H1 (cell line): ENCODE measurements around the gene DCUN1D3. TPM values are rescaled to one million over a fixed set of nuclear protein-coding genes. Genes with fewer than 3 reads are reported as not detected.

Source experiments
- EP300 ChIP-seq, 2 experiments: IDR thresholded peaks; 1 replicate in 1 of 2; 2 replicates in 1 of 2; pipeline ENCODE4 v1.6.1; 2011 to 2012; ENCODE audit warnings: low read depth in 2 of 2, low read length in 2 of 2, mild to moderate bottlenecking in 2 of 2, borderline replicate concordance in 1 of 2, inconsistent platforms in 1 of 2, moderate library complexity in 1 of 2
- KDM4A ChIP-seq: IDR thresholded peaks from one replicate; pipeline ENCODE4 v1.7.1; 2012; ENCODE audit warnings: low read depth, mild to moderate bottlenecking, moderate library complexity, low read length, inconsistent platforms; ENCODE audit not compliant: severe bottlenecking
- PHF8 ChIP-seq: fragments of 200-600 bp; sonication (generic); conservative IDR thresholded peaks from 2 replicates; pipeline ENCODE4 v1.7.1; 2012; ENCODE audit warnings: low read depth, mild to moderate bottlenecking, inconsistent platforms, low read length, moderate library complexity
- POLR2A ChIP-seq, 2 experiments: IDR thresholded peaks; 1 replicate in 1 of 2; 2 replicates in 1 of 2; pipeline ENCODE4 v1.6.1; 2011; ENCODE audit warnings: low read depth in 2 of 2, low read length in 2 of 2, mild to moderate bottlenecking in 2 of 2; ENCODE audit errors: control extremely low read depth in 1 of 2
- polyA plus RNA-seq, 7 experiments: library from polyadenylated mRNA; depleted of rRNA in 3 of 7; stranded (reverse) in 5 of 7; unstranded in 2 of 7; fragments of >200 nt in 5 of 7; fragments of 200-250 nt in 2 of 7; gene quantifications; 1 replicate in 5 of 7; 2 replicates in 1 of 7; 4 replicates in 1 of 7; pipeline versions ENCODE4 v1.2.1 to v1.2.3, GENCODE V29; 2011 to 2013; ENCODE audit warnings: missing spikeins in 2 of 7, mixed read lengths in 2 of 7
- total RNA-seq: library from RNA; stranded (reverse); fragmentation: NEBNext Ultra II Directional; extraction: Animal tissue kit (Norgen Biotek cat#: 25700); gene quantifications from 2 replicates; pipeline ENCODE4 v1.2.1, GENCODE V29; 2021

DCUN1D3 gene
- total and polyA plus RNA-seq, 2 of the 8 experiments (the other 6 are each of a cell fraction or from before 2014, with no cell fraction given): 3.5 to 18.2 TPM

GRCh38 chr16:20897922-20898321 is 2.2 kb downstream of the DCUN1D3 start (continued):
- TF ChIP-seq KDM4A: no peak
- TF ChIP-seq POLR2A (IDR thresholded peaks at IDR 0.05; ENCODE audit: control extremely low read depth in 1 of 2, low read depth in 2 of 2, low read length in 2 of 2): no peak
- TF ChIP-seq EP300 (IDR thresholded peaks at IDR 0.05; ENCODE audit: borderline replicate concordance in 1 of 2, low read depth in 2 of 2, low read length in 2 of 2): no peak
- TF ChIP-seq PHF8: no peak
